Thoracic aorta (tissue), 2 donors: ENCODE data around the gene ASH1L. TPM values are rescaled to one million over a fixed set of nuclear protein-coding genes. Genes with fewer than 3 reads are reported as not detected.
"Not testable (repeated sequence)": the region's sequence is repeated elsewhere in the genome, so short reads cannot be mapped to it uniquely, and the experiment has no call there.

Source experiments
- ATAC-seq: fragments of 150-250 bp; one replicate; pipeline ENCODE4 v1.8.0; 2017; ENCODE audit warnings: low read depth; ENCODE audit not compliant: insufficient number of reproducible peaks, low FRiP score
- DNase-seq: peaks from one replicate; pipeline ENCODE4 v3.0.0-alpha.2; 2020; ENCODE audit warnings: low spot score
- H3K27ac ChIP-seq, 2 donors: fragments of 200-600 bp; sonication (generic); 1 replicate in 1 of 2; 2 replicates in 1 of 2; pipeline ENCODE4 v1.5.1; 2016; ENCODE audit warnings: mild to moderate bottlenecking in 2 of 2, moderate library complexity in 2 of 2
- H3K27me3 ChIP-seq: fragments of 200-600 bp; sonication (generic); replicated peaks from 2 replicates; pipeline ENCODE4 v1.6.0; 2016; ENCODE audit warnings: mild to moderate bottlenecking; ENCODE audit not compliant: insufficient read depth
- H3K36me3 ChIP-seq: fragments of 200-600 bp; sonication (generic); one replicate; pipeline ENCODE4 v1.5.1; 2016
- H3K4me1 ChIP-seq, 2 donors: fragments of 200-600 bp; sonication (generic); 1 replicate in 1 of 2; 2 replicates in 1 of 2; pipeline versions ENCODE4 v1.5.1 to v1.6.0; 2016; ENCODE audit warnings: low read depth in 2 of 2, mild to moderate bottlenecking in 1 of 2; ENCODE audit not compliant: control insufficient read depth in 1 of 2
- H3K4me3 ChIP-seq: fragments of 200-600 bp; sonication (generic); 2 replicates; pipeline ENCODE4 v1.5.1; 2016; ENCODE audit warnings: mild to moderate bottlenecking
- H3K9me3 ChIP-seq: fragments of 200-600 bp; sonication (generic); 2 replicates; pipeline ENCODE4 v1.5.1; 2016
- total RNA-seq, 2 donors: library from RNA; depleted of rRNA; stranded (reverse); fragments of >200 nt; gene quantifications; one replicate each; pipeline versions ENCODE4 v1.1.0 to v1.2.3, GENCODE V29; 2016
- TF ChIP-seq, protein P1 (sequence below): fragments of 200-600 bp; sonication (generic); IDR thresholded peaks from one replicate; pipeline ENCODE4 v1.5.1; 2019; ENCODE audit warnings: antibody characterized with exemption

Gene ASH1L
- total RNA-seq, 2 donors from 2014 or later, result 52.7 to 84.2 TPM

DNA sequence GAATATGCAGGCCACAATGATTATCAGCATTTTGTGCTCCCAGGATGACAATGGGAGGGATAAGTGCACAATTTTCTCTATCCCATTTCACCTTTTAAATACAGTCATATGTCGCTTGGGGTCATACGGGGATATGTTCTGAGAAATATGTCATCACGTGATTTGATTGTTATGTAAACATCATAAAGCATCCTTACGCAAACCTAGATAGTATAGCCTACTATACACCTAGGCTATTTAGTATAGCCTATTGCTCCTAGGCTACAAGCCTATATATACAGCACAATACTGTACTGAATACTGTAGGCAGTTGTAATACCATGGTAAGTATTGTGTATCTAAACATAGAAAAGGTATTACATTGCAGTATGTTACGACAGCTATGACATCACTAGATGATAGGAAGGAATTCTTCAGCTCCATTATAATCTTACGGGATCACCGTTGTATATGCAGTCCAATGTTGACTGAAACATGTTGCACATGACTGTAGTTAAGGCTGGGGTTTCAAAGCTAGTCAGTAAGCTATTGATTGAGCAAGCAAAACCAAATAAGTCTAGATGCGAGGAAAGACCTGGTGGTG, 223.0 kb downstream of the ASH1L start:
- Histone ChIP-seq H3K4me1 (no peaks in the 10 kb centered on the region), H3K9me3 (no peaks in the 10 kb centered on the region), H3K4me3 (no peak overlapping the region), H3K36me3 (peaks cover 69% of the 10 kb centered on the region), H3K27ac (no peak overlapping the region), H3K27me3 (no peaks in the 10 kb centered on the region)
- ATAC-seq, result no peak
- DNase-seq, result no peak
- TF ChIP-seq, protein P1, sequence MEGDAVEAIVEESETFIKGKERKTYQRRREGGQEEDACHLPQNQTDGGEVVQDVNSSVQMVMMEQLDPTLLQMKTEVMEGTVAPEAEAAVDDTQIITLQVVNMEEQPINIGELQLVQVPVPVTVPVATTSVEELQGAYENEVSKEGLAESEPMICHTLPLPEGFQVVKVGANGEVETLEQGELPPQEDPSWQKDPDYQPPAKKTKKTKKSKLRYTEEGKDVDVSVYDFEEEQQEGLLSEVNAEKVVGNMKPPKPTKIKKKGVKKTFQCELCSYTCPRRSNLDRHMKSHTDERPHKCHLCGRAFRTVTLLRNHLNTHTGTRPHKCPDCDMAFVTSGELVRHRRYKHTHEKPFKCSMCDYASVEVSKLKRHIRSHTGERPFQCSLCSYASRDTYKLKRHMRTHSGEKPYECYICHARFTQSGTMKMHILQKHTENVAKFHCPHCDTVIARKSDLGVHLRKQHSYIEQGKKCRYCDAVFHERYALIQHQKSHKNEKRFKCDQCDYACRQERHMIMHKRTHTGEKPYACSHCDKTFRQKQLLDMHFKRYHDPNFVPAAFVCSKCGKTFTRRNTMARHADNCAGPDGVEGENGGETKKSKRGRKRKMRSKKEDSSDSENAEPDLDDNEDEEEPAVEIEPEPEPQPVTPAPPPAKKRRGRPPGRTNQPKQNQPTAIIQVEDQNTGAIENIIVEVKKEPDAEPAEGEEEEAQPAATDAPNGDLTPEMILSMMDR, result no peak

DNA sequence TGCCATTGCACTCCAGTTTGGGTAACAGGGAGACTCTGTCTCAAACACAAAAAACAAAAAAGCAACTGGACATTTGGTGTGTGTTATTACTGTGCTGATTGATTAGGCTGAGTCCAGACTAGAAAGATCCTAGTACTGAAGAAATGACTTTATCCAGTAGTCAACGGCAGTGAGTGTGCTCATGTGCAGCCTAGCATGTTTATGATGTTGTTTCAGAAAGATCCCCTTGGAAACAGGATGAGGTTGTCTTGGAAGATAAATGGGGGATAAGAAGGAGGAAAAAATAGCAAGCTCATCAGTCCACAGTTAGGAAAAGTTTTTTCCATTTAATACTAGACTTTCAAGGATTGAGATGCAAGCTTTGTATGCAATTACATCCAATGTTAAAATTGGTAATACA, 227.6 kb downstream of the ASH1L start:
- Histone ChIP-seq H3K9me3 (no peaks in the 10 kb centered on the region), H3K4me3 (no peak overlapping the region), H3K27me3 (no peaks in the 10 kb centered on the region), H3K27ac (no peak overlapping the region), H3K4me1 (no peaks in the 10 kb centered on the region), H3K36me3 (peaks cover 46% of the 10 kb centered on the region)
- TF ChIP-seq, protein P1, result no peak
- ATAC-seq (no peak), DNase-seq (no peak)

DNA sequence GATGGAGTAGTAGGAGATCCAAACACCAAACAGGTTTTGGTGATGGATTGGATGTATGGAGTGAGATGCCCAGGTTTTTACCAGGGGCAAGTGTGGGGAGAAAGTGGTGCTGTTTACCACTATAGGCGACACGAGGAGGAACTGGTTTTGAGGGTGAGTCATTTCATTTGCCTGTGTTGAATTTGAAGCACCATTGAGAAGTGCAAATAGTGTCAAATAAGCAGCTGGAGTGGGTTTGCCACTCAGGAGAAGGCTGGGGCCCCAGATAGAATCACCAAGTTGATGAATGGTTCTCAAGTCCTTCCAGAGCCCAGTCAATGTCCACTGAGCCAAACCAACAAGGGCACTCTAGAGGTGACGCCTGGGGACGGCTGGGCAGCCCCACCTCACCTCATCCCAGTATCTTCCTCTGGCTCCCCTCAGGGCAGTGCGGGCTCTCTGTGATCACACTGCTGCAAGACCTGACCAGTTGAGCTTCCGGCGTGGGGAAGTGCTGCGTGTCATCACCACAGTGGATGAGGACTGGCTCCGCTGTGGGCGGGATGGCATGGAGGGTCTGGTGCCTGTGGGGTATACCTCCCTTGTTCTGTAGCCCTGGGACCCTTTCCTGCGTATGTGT, 232.5 kb downstream of the ASH1L start:
- Histone ChIP-seq H3K4me3 (no peak overlapping the region), H3K36me3 (peaks cover 28% of the 10 kb centered on the region), H3K9me3 (no peaks in the 10 kb centered on the region), H3K4me1 (peaks cover 0 to 8% of the 10 kb centered on the region in 2 donors), H3K27ac (no peak overlapping the region), H3K27me3 (no peaks in the 10 kb centered on the region)
- TF ChIP-seq, protein P1, result no peak
- no peak for ATAC-seq
- no peak for DNase-seq

DNA sequence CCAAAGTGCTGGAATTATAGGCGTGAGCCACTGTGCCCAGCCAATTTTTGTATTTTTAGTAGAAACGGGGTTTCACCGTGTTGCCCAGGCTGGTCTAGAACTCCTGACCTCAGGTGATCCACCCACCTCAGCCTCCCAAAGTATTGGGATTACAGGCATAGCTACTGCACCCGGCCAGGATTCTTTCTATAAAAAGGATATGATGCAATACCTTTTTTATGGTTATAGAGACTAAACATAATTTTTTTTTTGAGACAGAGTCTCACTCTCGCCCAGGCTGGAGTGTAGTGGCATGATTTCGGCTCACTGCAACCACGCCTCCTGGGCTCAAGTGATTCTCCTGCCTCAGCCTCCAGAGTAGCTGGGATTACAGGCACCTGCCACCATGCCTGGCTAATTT, 233.7 kb downstream of the ASH1L start:
- not testable (repeated sequence) for ATAC-seq, DNase-seq, H3K9me3 ChIP-seq

DNA sequence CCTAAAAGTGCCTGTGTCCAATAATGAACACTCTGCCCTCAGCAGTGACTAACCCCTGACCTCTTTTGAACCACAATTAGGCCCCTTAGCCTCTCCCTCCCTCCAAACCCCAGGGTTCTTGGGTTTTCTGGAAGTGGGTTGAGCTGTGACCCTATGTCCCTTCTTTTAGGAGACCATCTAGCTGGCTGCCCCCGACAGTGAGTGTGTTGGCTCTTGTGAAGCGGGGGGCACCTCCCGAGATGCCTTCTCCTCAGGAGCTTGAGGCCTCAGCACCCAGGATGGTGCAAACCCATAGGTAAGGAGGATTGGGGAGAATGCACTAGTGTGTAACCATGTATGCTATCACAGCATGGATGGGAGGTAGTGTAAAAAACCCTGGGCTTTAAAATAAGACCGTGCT, 234.6 kb downstream of the ASH1L start:
- Histone ChIP-seq H3K4me3 (no peak overlapping the region), H3K27me3 (no peaks in the 10 kb centered on the region), H3K36me3 (peaks cover 19% of the 10 kb centered on the region), H3K27ac (peak overlapping the region in 1 of 2 donors; percentile 12), H3K4me1 (peaks cover 0 to 11% of the 10 kb centered on the region in 2 donors), H3K9me3 (no peaks in the 10 kb centered on the region)
- ATAC-seq (no peak), DNase-seq (no peak)
- TF ChIP-seq, protein P1, result no peak

More for the DNA sequence above, 233.7 kb downstream of the ASH1L start:
- not testable (repeated sequence) for H3K27me3 ChIP-seq, H3K4me3 ChIP-seq
- H3K4me1 ChIP-seq, result peaks cover 0 to 11% of the 10 kb centered on the region in 2 donors
- peaks cover 22% of the 10 kb centered on the region for H3K36me3 ChIP-seq
- H3K27ac ChIP-seq, result peak overlapping the region in 1 of 2 donors; percentile 46
